ENCODE data around the gene GNRHR.

GNRHR gene

GRCh38 chr4:67725132-67725531 is 29.1 kb downstream of the GNRHR start:
- H3K27me3 ChIP-seq (ENCODE audit: control insufficient read depth, insufficient read depth, low read length): no peaks in the 10 kb centered on the region
- no peak overlapping the region for H3K9ac ChIP-seq (ENCODE audit: low read depth, low read length)
- no peak overlapping the region for H3K4me3 ChIP-seq (ENCODE audit: low read depth, low read length)
- no peaks in the 10 kb centered on the region for H3K4me1 ChIP-seq (ENCODE audit: control insufficient read depth, insufficient read depth, low read length)
- no peaks in the 10 kb centered on the region for H3K9me3 ChIP-seq (ENCODE audit: control insufficient read depth, insufficient read depth, low read length)
- H3K36me3 ChIP-seq (ENCODE audit: control insufficient read depth, insufficient read depth, low read length): no peaks in the 10 kb centered on the region

- Histone ChIP-seq H3K9ac (ENCODE audit: low read depth, low read length) (no peak overlapping the region), H3K4me1 (ENCODE audit: control insufficient read depth, insufficient read depth, low read length) (no peaks in the 10 kb centered on the region), H3K4me3 (ENCODE audit: low read depth, low read length) (no peak overlapping the region), H3K9me3 (ENCODE audit: control insufficient read depth, insufficient read depth, low read length) (no peaks in the 10 kb centered on the region), H3K27me3 (ENCODE audit: control insufficient read depth, insufficient read depth, low read length) (no peaks in the 10 kb centered on the region), H3K36me3 (ENCODE audit: control insufficient read depth, insufficient read depth, low read length) (no peaks in the 10 kb centered on the region)
These were observed 30.2 kb downstream of the GNRHR start for GRCh38 chr4:67723949-67724348.

GRCh38 chr4:67723341-67723740 is 30.8 kb downstream of the GNRHR start:
- no peaks in the 10 kb centered on the region for H3K27me3 ChIP-seq (ENCODE audit: control insufficient read depth, insufficient read depth, low read length)
- H3K36me3 ChIP-seq (ENCODE audit: control insufficient read depth, insufficient read depth, low read length): no peaks in the 10 kb centered on the region
- H3K4me3 ChIP-seq (ENCODE audit: low read depth, low read length): no peak overlapping the region
- no peaks in the 10 kb centered on the region for H3K9me3 ChIP-seq (ENCODE audit: control insufficient read depth, insufficient read depth, low read length)
- no peaks in the 10 kb centered on the region for H3K4me1 ChIP-seq (ENCODE audit: control insufficient read depth, insufficient read depth, low read length)
- no peak overlapping the region for H3K9ac ChIP-seq (ENCODE audit: low read depth, low read length)

DNA sequence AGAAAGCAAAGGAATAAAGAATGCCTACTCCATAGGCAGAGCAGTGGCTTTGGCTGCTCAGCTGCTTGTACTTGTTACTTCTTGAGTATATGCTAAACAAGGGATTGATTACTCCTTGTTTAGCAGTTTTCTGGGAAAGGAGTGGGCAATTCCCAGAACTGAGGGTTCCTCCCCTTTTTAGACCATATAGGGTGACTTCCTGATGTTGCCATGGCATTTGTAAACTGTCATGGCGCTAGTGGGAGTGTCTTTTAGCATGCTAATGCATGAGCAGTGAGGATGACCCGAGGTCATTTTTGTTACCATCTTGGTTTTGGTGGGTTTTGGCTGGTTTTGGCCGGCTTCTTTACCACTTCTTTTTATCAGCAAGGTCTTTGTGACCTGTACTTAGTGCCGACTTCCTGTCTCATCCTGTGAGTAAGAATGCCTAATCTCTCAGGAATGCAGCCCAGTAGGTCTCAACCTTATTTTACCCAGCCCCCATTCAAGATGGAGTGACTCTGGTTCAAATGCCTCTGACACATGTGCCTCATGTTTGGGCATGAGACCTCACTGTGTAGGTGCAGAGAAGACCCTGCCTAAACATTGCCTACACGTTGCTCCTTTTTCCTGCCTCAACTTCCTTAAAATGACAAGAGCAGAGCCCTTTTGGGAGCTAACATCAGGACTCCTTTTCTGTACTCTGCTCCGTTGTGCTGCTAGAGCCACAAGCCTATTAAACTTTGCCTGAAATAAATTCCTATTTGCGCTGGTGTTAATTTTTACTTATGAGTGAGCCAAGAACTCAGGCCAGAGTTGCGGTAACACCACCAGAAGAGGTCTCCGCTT is 32.2 kb downstream of the GNRHR start:
- Histone ChIP-seq H3K27me3 (ENCODE audit: control insufficient read depth, insufficient read depth, low read length) (no peaks in the 10 kb centered on the region), H3K9me3 (ENCODE audit: control insufficient read depth, insufficient read depth, low read length) (no peaks in the 10 kb centered on the region), H3K4me3 (ENCODE audit: low read depth, low read length) (no peak overlapping the region), H3K4me1 (ENCODE audit: control insufficient read depth, insufficient read depth, low read length) (no peaks in the 10 kb centered on the region), H3K36me3 (ENCODE audit: control insufficient read depth, insufficient read depth, low read length) (no peaks in the 10 kb centered on the region), H3K9ac (ENCODE audit: low read depth, low read length) (no peak overlapping the region)

DNA sequence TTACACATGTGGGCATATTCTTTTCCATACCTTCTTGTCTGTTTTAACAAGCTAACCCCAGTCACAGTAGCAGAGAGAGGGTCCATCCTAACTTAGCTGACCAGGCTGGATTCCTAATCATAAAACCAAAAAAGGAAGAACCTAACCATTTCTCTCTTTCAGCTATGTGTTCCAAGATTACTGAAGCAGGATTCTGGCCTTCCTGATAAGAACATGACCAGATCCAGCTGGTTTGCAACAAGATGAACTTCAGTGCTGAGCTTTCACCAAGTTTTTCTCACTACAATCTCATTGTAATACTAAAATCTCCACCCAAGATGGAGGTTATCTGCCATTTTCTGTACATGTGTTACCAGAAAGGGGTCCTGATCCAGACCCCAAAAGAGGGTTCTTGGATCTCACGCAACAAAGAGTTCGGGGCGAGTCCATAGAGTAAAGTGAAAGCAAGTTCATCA is 32.8 kb downstream of the GNRHR start:
- no peaks in the 10 kb centered on the region for H3K4me1 ChIP-seq (ENCODE audit: control insufficient read depth, insufficient read depth, low read length)
- no peak overlapping the region for H3K9ac ChIP-seq (ENCODE audit: low read depth, low read length)
- no peaks in the 10 kb centered on the region for H3K9me3 ChIP-seq (ENCODE audit: control insufficient read depth, insufficient read depth, low read length)
- H3K36me3 ChIP-seq (ENCODE audit: control insufficient read depth, insufficient read depth, low read length): peaks cover 4% of the 10 kb centered on the region
- no peak overlapping the region for H3K4me3 ChIP-seq (ENCODE audit: low read depth, low read length)
- H3K27me3 ChIP-seq (ENCODE audit: control insufficient read depth, insufficient read depth, low read length): no peaks in the 10 kb centered on the region

GRCh38 chr4:67719953-67720617 is 34.1 kb downstream of the GNRHR start:
- H3K36me3 ChIP-seq (ENCODE audit: control insufficient read depth, insufficient read depth, low read length): peaks cover 4% of the 10 kb centered on the region
- no peak overlapping the region for H3K9ac ChIP-seq (ENCODE audit: low read depth, low read length)
- H3K27me3 ChIP-seq (ENCODE audit: control insufficient read depth, insufficient read depth, low read length): no peaks in the 10 kb centered on the region
- H3K4me1 ChIP-seq (ENCODE audit: control insufficient read depth, insufficient read depth, low read length): no peaks in the 10 kb centered on the region
- no peak overlapping the region for H3K4me3 ChIP-seq (ENCODE audit: low read depth, low read length)
- no peaks in the 10 kb centered on the region for H3K9me3 ChIP-seq (ENCODE audit: control insufficient read depth, insufficient read depth, low read length)

- no peaks in the 10 kb centered on the region for H3K27me3 ChIP-seq (ENCODE audit: control insufficient read depth, insufficient read depth, low read length)
- no peaks in the 10 kb centered on the region for H3K9me3 ChIP-seq (ENCODE audit: control insufficient read depth, insufficient read depth, low read length)
- no peak overlapping the region for H3K9ac ChIP-seq (ENCODE audit: low read depth, low read length)
- peaks cover 3% of the 10 kb centered on the region for H3K4me1 ChIP-seq (ENCODE audit: control insufficient read depth, insufficient read depth, low read length)
- peaks cover 4% of the 10 kb centered on the region for H3K36me3 ChIP-seq (ENCODE audit: control insufficient read depth, insufficient read depth, low read length)
- H3K4me3 ChIP-seq (ENCODE audit: low read depth, low read length): no peak overlapping the region
These were observed 35.3 kb downstream of the GNRHR start for GRCh38 chr4:67718848-67719247.

DNA sequence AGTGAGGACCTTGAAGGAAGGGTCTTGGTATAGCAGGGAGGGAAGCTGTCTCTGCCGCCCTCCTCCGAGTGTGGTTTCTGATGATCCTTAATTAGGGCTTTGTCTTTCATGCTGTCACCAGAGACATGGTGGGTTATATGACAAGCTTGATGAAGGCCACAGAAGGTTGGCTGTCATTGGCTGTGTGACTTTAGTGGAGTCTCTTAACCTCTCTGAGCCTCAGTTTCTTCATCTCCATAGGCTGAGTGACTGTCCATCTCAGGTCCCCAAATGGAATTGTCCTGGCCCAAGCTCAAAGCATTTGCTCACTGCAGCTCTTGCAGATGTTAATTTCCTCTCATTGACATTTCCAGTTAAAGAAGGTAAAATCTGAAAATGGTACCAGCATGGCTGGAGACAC is 36.6 kb downstream of the GNRHR start:
- Histone ChIP-seq H3K9me3 (ENCODE audit: control insufficient read depth, insufficient read depth, low read length) (no peaks in the 10 kb centered on the region), H3K4me1 (ENCODE audit: control insufficient read depth, insufficient read depth, low read length) (peaks cover 9% of the 10 kb centered on the region), H3K36me3 (ENCODE audit: control insufficient read depth, insufficient read depth, low read length) (peaks cover 4% of the 10 kb centered on the region), H3K4me3 (ENCODE audit: low read depth, low read length) (no peak overlapping the region), H3K27me3 (ENCODE audit: control insufficient read depth, insufficient read depth, low read length) (no peaks in the 10 kb centered on the region), H3K9ac (ENCODE audit: low read depth, low read length) (no peak overlapping the region)

DNA sequence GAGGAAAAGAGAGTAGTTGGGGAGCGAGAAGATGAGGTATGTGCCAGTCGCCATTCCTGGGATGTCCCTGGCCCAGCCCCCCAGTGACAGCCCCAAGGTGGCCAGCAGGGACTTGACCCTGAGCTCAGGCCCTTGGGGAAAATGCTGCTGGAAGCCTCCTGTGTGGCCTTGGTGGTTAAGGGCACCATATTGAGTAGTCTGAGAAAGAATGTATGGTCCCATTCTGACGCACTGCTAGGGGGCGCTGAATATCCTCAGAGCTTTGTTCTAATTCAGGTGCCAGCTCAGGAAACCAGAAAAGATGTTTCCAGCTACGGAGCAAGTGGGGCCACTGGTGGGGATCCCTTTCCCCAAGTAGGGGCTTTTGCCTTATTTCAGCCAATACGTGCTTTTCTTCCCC is 39.2 kb downstream of the GNRHR start:
- no peak overlapping the region for H3K9ac ChIP-seq (ENCODE audit: low read depth, low read length)
- H3K36me3 ChIP-seq (ENCODE audit: control insufficient read depth, insufficient read depth, low read length): peaks cover 4% of the 10 kb centered on the region
- H3K4me1 ChIP-seq (ENCODE audit: control insufficient read depth, insufficient read depth, low read length): peaks cover 20% of the 10 kb centered on the region
- H3K27me3 ChIP-seq (ENCODE audit: control insufficient read depth, insufficient read depth, low read length): no peaks in the 10 kb centered on the region
- no peaks in the 10 kb centered on the region for H3K9me3 ChIP-seq (ENCODE audit: control insufficient read depth, insufficient read depth, low read length)
- no peak overlapping the region for H3K4me3 ChIP-seq (ENCODE audit: low read depth, low read length)

GRCh38 chr4:67714248-67714583 is 40.0 kb downstream of the GNRHR start:
- H3K27me3 ChIP-seq (ENCODE audit: control insufficient read depth, insufficient read depth, low read length): no peaks in the 10 kb centered on the region
- H3K9ac ChIP-seq (ENCODE audit: low read depth, low read length): no peak overlapping the region

GRCh38 chr4:67713529-67714247 is 40.5 kb downstream of the GNRHR start:
- Histone ChIP-seq H3K9ac (ENCODE audit: low read depth, low read length) (no peak overlapping the region), H3K36me3 (ENCODE audit: control insufficient read depth, insufficient read depth, low read length) (peaks cover 4% of the 10 kb centered on the region), H3K4me1 (ENCODE audit: control insufficient read depth, insufficient read depth, low read length) (peaks cover 20% of the 10 kb centered on the region), H3K9me3 (ENCODE audit: control insufficient read depth, insufficient read depth, low read length) (no peaks in the 10 kb centered on the region), H3K4me3 (ENCODE audit: low read depth, low read length) (no peak overlapping the region), H3K27me3 (ENCODE audit: control insufficient read depth, insufficient read depth, low read length) (no peaks in the 10 kb centered on the region)

More at GRCh38 chr4:67714248-67714583, 40.0 kb downstream of the GNRHR start:
- no peak overlapping the region for H3K4me3 ChIP-seq (ENCODE audit: low read depth, low read length)
- H3K9me3 ChIP-seq (ENCODE audit: control insufficient read depth, insufficient read depth, low read length): no peaks in the 10 kb centered on the region
- H3K4me1 ChIP-seq (ENCODE audit: control insufficient read depth, insufficient read depth, low read length): peaks cover 20% of the 10 kb centered on the region
- H3K36me3 ChIP-seq (ENCODE audit: control insufficient read depth, insufficient read depth, low read length): peaks cover 4% of the 10 kb centered on the region

All from iPS-15b (cell line).